ENCODE measurements around the gene C6orf89.

- no peak for TF ChIP-seq EZH2phosphoT487 (IDR thresholded peaks at IDR 0.05; ENCODE audit: low read depth)
- TF ChIP-seq, protein P1, sequence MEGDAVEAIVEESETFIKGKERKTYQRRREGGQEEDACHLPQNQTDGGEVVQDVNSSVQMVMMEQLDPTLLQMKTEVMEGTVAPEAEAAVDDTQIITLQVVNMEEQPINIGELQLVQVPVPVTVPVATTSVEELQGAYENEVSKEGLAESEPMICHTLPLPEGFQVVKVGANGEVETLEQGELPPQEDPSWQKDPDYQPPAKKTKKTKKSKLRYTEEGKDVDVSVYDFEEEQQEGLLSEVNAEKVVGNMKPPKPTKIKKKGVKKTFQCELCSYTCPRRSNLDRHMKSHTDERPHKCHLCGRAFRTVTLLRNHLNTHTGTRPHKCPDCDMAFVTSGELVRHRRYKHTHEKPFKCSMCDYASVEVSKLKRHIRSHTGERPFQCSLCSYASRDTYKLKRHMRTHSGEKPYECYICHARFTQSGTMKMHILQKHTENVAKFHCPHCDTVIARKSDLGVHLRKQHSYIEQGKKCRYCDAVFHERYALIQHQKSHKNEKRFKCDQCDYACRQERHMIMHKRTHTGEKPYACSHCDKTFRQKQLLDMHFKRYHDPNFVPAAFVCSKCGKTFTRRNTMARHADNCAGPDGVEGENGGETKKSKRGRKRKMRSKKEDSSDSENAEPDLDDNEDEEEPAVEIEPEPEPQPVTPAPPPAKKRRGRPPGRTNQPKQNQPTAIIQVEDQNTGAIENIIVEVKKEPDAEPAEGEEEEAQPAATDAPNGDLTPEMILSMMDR (IDR thresholded peaks at IDR 0.05; ENCODE audit: low read depth, low read length): no peak
Measured at GRCh38 chr6:36958775-36959554, 73.2 kb downstream of the C6orf89 start.

Data from OCI-LY3 (cell line).